ENCODE results near the gene SYK.

The SYK gene

GRCh38 chr9:90854637-90855175 lies 53.1 kb downstream of the SYK start:
- DNase-seq, result no peak

- no peak for DNase-seq
These were observed 53.7 kb downstream of the SYK start for GRCh38 chr9:90855208-90855902.

- no peak for DNase-seq
These were observed 55.5 kb downstream of the SYK start for GRCh38 chr9:90857091-90857490.

GRCh38 chr9:90857855-90858254 lies 56.2 kb downstream of the SYK start:
- no peak for DNase-seq

- no peak for DNase-seq
These were observed 56.9 kb downstream of the SYK start for GRCh38 chr9:90858457-90858901.

- DNase-seq, result no peak
These were observed 58.8 kb downstream of the SYK start for GRCh38 chr9:90860382-90860781.

GRCh38 chr9:90860826-90861225 lies 59.2 kb downstream of the SYK start:
- DNase-seq, result no peak

GRCh38 chr9:90861380-90861779 lies 59.8 kb downstream of the SYK start:
- no peak for DNase-seq

GRCh38 chr9:90861826-90862740 lies 60.5 kb downstream of the SYK start:
- DNase-seq, result no peak

GRCh38 chr9:90864779-90865178 lies 63.2 kb downstream of the SYK start:
- no peak for DNase-seq

GRCh38 chr9:90867101-90867500 lies 65.5 kb downstream of the SYK start:
- DNase-seq, result no peak

- no peak for DNase-seq
These were observed 66.9 kb downstream of the SYK start for GRCh38 chr9:90868555-90868954.

GRCh38 chr9:90869361-90869760 lies 67.7 kb downstream of the SYK start:
- DNase-seq, result no peak

GRCh38 chr9:90870621-90871326 lies 69.2 kb downstream of the SYK start:
- DNase-seq, result peak; percentile 53

GRCh38 chr9:90871327-90871935 lies 69.8 kb downstream of the SYK start:
- DNase-seq, result no peak

GRCh38 chr9:90872835-90873294 lies 71.2 kb downstream of the SYK start:
- no peak for DNase-seq

- DNase-seq, result no peak
These were observed 71.8 kb downstream of the SYK start for GRCh38 chr9:90873422-90873821.

GRCh38 chr9:90874194-90874593 lies 72.6 kb downstream of the SYK start:
- no peak for DNase-seq

GRCh38 chr9:90878562-90878961 lies 76.9 kb downstream of the SYK start:
- DNase-seq, result no peak

GRCh38 chr9:90880066-90880465 lies 78.4 kb downstream of the SYK start:
- DNase-seq, result no peak

GRCh38 chr9:90880669-90881068 lies 79.0 kb downstream of the SYK start:
- DNase-seq, result no peak

- no peak for DNase-seq
These were observed 80.0 kb downstream of the SYK start for GRCh38 chr9:90881648-90882047.

Measured in CD4-positive, alpha-beta T cell treated with Interleukin-12 subunit alpha and Interleukin-12 subunit beta, for 1 hour (primary cell).